Hepatocyte (in vitro differentiated cells): ENCODE results near the gene DHX57. TPM values are rescaled to one million over a fixed set of nuclear protein-coding genes. Genes with fewer than 3 reads are reported as not detected.
"Not testable (repeated sequence)": the region's sequence is repeated elsewhere in the genome, so short reads cannot be mapped to it uniquely, and the experiment has no call there.

ENCODE experiments used
- DNase-seq: peaks from one replicate; pipeline ENCODE4 v3.0.0-alpha.2; 2016; ENCODE audit warnings: low spot score
- H2AFZ ChIP-seq: fragments of 200-600 bp; sonication (generic); 2 replicates; pipeline ENCODE4 v1.6.0; 2016; ENCODE audit warnings: antibody characterized with exemption, mild to moderate bottlenecking
- H3K27ac ChIP-seq: fragments of 200-600 bp; sonication (generic); 2 replicates; pipeline ENCODE4 v1.5.1; 2016; ENCODE audit warnings: mild to moderate bottlenecking
- H3K27me3 ChIP-seq: fragments of 200-600 bp; sonication (generic); 2 replicates; pipeline ENCODE4 v1.6.1; 2016
- H3K36me3 ChIP-seq: fragments of 200-600 bp; sonication (generic); replicated peaks from 2 replicates; pipeline ENCODE4 v1.5.1; 2016; ENCODE audit warnings: low read depth; ENCODE audit not compliant: insufficient read depth
- H3K4me1 ChIP-seq: fragments of 200-600 bp; sonication (generic); 2 replicates; pipeline ENCODE4 v1.5.1; 2016; ENCODE audit warnings: mild to moderate bottlenecking, moderate library complexity; ENCODE audit not compliant: insufficient read depth
- H3K4me2 ChIP-seq: fragments of 200-600 bp; sonication (generic); 2 replicates; pipeline ENCODE4 v1.6.0; 2016
- H3K4me3 ChIP-seq: fragments of 200-600 bp; sonication (generic); 2 replicates; pipeline ENCODE4 v1.5.1; 2016; ENCODE audit warnings: mild to moderate bottlenecking
- H3K79me2 ChIP-seq: fragments of 200-600 bp; sonication (generic); 2 replicates; pipeline ENCODE4 v1.6.0; 2017; ENCODE audit warnings: mild to moderate bottlenecking
- H3K9me2 ChIP-seq: fragments of 200-600 bp; sonication (generic); replicated peaks from 2 replicates; pipeline ENCODE4 v1.6.0; 2017; ENCODE audit warnings: mild to moderate bottlenecking; ENCODE audit not compliant: insufficient read depth
- H3K9me3 ChIP-seq: fragments of 200-600 bp; sonication (generic); 2 replicates; pipeline ENCODE4 v1.5.1; 2016; ENCODE audit warnings: low read depth, mild to moderate bottlenecking
- H4K20me1 ChIP-seq: fragments of 200-600 bp; sonication (generic); 2 replicates; pipeline ENCODE4 v1.6.0; 2016; ENCODE audit warnings: mild to moderate bottlenecking; ENCODE audit not compliant: insufficient read depth, poor library complexity, severe bottlenecking
- EZH2 ChIP-seq: fragments of 200-600 bp; sonication (generic); IDR thresholded peaks from 2 replicates; pipeline ENCODE4 v1.6.1; 2016; ENCODE audit warnings: antibody characterized with exemption, mild to moderate bottlenecking, borderline replicate concordance
- EZH2phosphoT487 ChIP-seq: fragments of 200-600 bp; sonication (generic); IDR thresholded peaks from one replicate; pipeline ENCODE4 v1.6.1; 2018; ENCODE audit warnings: antibody characterized with exemption, mild to moderate bottlenecking, low read depth, moderate library complexity; ENCODE audit not compliant: unreplicated experiment, severe bottlenecking
- WGBS: methylation state at CpG from one replicate; pipeline ENCODE4 v1.1.6; 2016; ENCODE audit warnings: low lambda C conversion rate; ENCODE audit errors: missing lambda C conversion rate; 5-methylcytosine and 5-hydroxymethylcytosine counted together
- polyA plus RNA-seq: library from polyadenylated mRNA; unstranded; fragments of >200 nt; fragmentation: Nextera tagmentation; extraction: Ambion mirVana; gene quantifications from 2 replicates; pipeline ENCODE4 v1.2.1, GENCODE V29; 2016
- total RNA-seq: library from RNA; depleted of rRNA; stranded (reverse); fragments of >200 nt; gene quantifications from 2 replicates; pipeline ENCODE4 v1.2.3, GENCODE V29; 2014
- TF ChIP-seq, protein P1 (sequence below): fragments of 200-600 bp; sonication (generic); IDR thresholded peaks from 2 replicates; pipeline ENCODE4 v1.5.1; 2016; ENCODE audit warnings: antibody characterized with exemption, mild to moderate bottlenecking; ENCODE audit not compliant: poor library complexity

DHX57 gene
- total and polyA plus RNA-seq, 2 experiments from 2014 or later = 7.0 to 19.4 TPM

DNA sequence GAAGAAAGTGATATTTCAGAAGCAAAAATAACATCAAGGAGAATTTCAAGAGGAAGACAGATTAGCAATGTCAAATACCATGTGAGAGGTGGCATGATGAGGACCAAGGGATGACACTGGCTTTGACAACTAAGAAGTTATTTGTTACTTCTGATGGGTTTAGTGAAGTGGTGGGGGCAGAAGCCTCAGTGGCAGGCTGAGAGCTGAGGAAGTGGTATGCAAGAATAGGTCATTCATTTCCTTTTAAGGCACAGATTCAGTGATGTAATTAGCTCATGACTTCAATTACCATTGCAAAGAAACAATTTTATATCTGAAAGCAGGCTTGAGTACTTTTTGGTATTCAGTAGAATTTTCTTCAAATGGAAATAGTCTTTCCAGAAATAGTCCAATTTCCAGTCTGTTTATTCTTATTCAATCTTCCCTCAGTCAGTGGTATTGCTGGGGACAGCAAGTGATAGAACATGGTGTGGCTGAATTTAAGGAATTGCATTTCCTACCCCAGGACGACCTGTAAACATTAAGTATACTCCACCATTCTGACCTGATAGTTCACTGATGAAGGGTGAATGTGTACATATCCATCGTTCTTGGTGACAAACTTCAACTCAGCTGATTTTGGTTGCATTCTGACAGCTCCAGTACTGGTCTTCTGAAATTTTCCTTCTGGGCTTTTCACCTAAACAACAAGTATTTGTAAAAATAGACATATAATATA is 69.6 kb downstream of the DHX57 start:
- Histone ChIP-seq H3K79me2 (no peaks in the 10 kb centered on the region), H3K4me1 (no peaks in the 10 kb centered on the region), H3K27ac (no peak overlapping the region), H3K27me3 (no peaks in the 10 kb centered on the region), H3K4me3 (no peak overlapping the region), H2AFZ (no peak overlapping the region), H3K36me3 (no peaks in the 10 kb centered on the region), H4K20me1 (no peaks in the 10 kb centered on the region), H3K9me2 (no peaks in the 10 kb centered on the region), H3K9me3 (no peaks in the 10 kb centered on the region), H3K4me2 (no peak overlapping the region)
- 93% methylated on average over 2 of the region's 2 CpGs for WGBS
- TF ChIP-seq EZH2phosphoT487 = no peak
- DNase-seq = no peak

DNA sequence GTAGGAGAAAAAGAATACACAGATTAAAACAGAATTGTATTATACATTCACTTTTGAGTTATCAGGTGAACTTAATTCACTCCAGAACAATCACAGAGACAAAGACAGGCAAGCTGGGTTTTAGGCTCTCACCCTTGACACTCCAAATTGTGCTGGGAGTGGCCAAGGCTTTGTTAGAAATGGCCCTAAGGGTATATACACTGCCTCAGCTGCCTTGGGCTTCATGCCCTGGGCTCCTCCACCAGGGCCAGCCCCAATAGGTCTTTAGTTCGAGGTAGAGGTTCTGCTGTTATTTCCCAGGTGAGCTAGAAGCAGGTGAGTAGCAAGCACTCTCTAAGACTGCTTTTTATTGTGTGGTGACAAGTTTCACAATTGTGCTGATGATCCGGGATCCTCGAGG is 77.8 kb downstream of the DHX57 start:
- DNase-seq = no peak
- Histone ChIP-seq H3K9me2 (no peaks in the 10 kb centered on the region), H3K9me3 (no peaks in the 10 kb centered on the region), H2AFZ (no peak overlapping the region), H3K36me3 (no peaks in the 10 kb centered on the region), H3K27me3 (no peaks in the 10 kb centered on the region), H3K79me2 (no peaks in the 10 kb centered on the region), H4K20me1 (no peaks in the 10 kb centered on the region), H3K4me3 (no peak overlapping the region), H3K4me1 (peaks cover 9% of the 10 kb centered on the region), H3K27ac (peak overlapping the region; percentile 30), H3K4me2 (no peak overlapping the region)
- no peak for TF ChIP-seq EZH2phosphoT487
- TF ChIP-seq EZH2 = no peak
- 82% methylated on average over 3 of the region's 3 CpGs for WGBS

DNA sequence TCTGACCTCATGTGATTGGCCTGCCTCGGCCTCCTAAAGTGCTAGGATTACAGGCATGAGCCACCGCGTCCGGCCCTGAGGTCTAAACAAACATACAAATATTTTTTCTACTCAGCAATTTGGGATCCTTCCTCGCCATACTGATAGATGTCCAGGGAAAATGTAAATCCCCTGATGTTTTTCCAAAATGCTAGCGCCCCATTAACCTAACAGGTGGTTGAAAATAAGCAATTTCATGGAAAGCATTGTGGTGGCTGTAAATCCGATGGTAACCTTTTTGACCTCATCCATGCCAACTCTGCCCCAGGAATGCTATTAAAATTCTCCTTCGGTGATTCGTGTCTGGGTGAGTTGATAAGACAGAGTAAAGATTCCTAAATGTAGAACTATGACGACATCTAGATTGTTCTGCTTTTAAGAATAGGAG is 78.5 kb downstream of the DHX57 start:
- 54% methylated on average over 10 of the region's 10 CpGs for WGBS
- no peaks in the 10 kb centered on the region for H3K36me3 ChIP-seq
- H3K27ac ChIP-seq = no peak overlapping the region
- no peaks in the 10 kb centered on the region for H4K20me1 ChIP-seq
- H3K79me2 ChIP-seq = no peaks in the 10 kb centered on the region
- no peak overlapping the region for H3K4me3 ChIP-seq
- H2AFZ ChIP-seq = no peak overlapping the region
- no peak for DNase-seq
- no peaks in the 10 kb centered on the region for H3K27me3 ChIP-seq
- no peaks in the 10 kb centered on the region for H3K9me2 ChIP-seq
- TF ChIP-seq EZH2 (no peak), EZH2phosphoT487 (no peak)
- TF ChIP-seq, protein P1, sequence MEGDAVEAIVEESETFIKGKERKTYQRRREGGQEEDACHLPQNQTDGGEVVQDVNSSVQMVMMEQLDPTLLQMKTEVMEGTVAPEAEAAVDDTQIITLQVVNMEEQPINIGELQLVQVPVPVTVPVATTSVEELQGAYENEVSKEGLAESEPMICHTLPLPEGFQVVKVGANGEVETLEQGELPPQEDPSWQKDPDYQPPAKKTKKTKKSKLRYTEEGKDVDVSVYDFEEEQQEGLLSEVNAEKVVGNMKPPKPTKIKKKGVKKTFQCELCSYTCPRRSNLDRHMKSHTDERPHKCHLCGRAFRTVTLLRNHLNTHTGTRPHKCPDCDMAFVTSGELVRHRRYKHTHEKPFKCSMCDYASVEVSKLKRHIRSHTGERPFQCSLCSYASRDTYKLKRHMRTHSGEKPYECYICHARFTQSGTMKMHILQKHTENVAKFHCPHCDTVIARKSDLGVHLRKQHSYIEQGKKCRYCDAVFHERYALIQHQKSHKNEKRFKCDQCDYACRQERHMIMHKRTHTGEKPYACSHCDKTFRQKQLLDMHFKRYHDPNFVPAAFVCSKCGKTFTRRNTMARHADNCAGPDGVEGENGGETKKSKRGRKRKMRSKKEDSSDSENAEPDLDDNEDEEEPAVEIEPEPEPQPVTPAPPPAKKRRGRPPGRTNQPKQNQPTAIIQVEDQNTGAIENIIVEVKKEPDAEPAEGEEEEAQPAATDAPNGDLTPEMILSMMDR = no peak
- H3K9me3 ChIP-seq = no peaks in the 10 kb centered on the region
- H3K4me1 ChIP-seq = peaks cover 13% of the 10 kb centered on the region
- H3K4me2 ChIP-seq = no peak overlapping the region

DNA sequence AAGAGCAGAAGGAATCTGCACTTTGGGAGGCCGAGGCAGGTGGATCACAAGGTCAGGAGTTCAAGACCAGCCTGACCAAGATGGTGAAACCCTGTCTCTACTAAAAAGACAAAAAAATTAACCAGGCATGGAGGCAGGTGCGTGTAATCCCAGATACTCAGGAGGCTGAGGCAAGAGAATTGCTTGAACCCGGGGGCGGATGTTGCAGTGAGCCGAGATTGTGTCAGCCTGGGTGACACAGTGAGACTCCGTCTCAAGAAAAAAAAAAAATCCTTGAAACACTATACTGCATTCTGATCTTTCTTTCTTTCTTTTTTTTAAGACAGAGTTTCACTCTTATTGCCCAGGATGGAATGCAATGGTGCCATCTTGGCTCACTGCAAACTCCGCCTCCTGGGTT is 80.7 kb downstream of the DHX57 start:
- not testable (repeated sequence) for H3K36me3 ChIP-seq, H3K4me3 ChIP-seq, H3K9me3 ChIP-seq, H3K79me2 ChIP-seq, H3K9me2 ChIP-seq, H3K4me2 ChIP-seq, H3K27me3 ChIP-seq, H4K20me1 ChIP-seq, DNase-seq, H2AFZ ChIP-seq
- 90% methylated on average over 7 of the region's 7 CpGs for WGBS
- Histone ChIP-seq H3K4me1 (peaks cover 13% of the 10 kb centered on the region), H3K27ac (peak overlapping the region; percentile 32)

DNA sequence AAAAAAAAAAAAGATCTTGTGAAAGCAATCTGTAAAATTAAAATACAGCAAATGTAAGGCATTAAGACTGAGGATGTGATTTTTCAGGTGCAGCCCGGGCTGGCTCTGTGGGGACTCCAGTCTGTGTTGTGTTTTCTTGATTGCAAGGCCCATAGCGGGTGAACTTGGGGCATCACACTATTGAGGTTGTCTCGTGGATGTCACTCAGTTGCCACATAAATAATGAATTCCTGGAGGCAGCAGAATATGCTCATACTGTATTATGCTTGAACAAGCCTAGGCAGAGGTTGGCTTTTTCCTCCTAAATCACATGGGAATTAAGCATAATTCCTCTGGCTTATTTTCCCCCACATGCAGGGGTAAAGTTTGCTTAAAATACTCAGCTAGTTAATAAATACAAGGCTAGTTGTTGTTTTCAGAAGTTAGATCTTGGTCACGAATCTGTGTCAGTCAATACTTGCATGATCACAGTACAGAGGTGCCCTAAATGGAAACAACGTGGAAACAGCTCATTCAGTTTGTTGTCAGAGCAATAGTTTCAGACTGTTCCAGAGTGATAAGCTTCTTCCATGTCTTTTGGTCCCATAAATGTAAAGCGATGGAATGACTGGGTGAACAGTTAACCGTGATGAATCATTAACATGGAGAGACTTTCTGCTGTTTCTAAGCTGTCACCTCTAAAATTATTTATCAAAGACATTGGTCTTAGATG is 81.3 kb downstream of the DHX57 start:
- no peaks in the 10 kb centered on the region for H3K79me2 ChIP-seq
- H3K27me3 ChIP-seq = no peaks in the 10 kb centered on the region
- H4K20me1 ChIP-seq = no peaks in the 10 kb centered on the region
- DNase-seq = peak; percentile 53
- no peaks in the 10 kb centered on the region for H3K9me2 ChIP-seq
- WGBS = 63% methylated on average over 7 of the region's 7 CpGs
- no peak overlapping the region for H3K4me3 ChIP-seq
- no peak for TF ChIP-seq EZH2phosphoT487
- TF ChIP-seq EZH2 = no peak
- TF ChIP-seq, protein P1 = no peak
- H3K27ac ChIP-seq = peak overlapping the region; percentile 66
- no peaks in the 10 kb centered on the region for H3K9me3 ChIP-seq
- no peak overlapping the region for H2AFZ ChIP-seq
- peaks cover 13% of the 10 kb centered on the region for H3K4me1 ChIP-seq
- H3K36me3 ChIP-seq = no peaks in the 10 kb centered on the region
- H3K4me2 ChIP-seq = peak overlapping the region; percentile 24
